GM19452 (cell line): Measurements from ENCODE around the gene PPP1R9A.

Source experiments
- ATAC-seq: cut with Tn5 transposase; IDR thresholded peaks from one replicate; pipeline ENCODE4 v1.9.1; 2021; ENCODE audit not compliant: unreplicated experiment

Gene PPP1R9A

GRCh38 chr7:95251966-95252365 is 344.6 kb downstream of the PPP1R9A start:
- no peak for ATAC-seq

- ATAC-seq, result no peak
Observed at GRCh38 chr7:95253986-95254385, 346.6 kb downstream of the PPP1R9A start.

- no peak for ATAC-seq
Observed at GRCh38 chr7:95255691-95256090, 348.3 kb downstream of the PPP1R9A start.

GRCh38 chr7:95261895-95262415 is 354.6 kb downstream of the PPP1R9A start:
- no peak for ATAC-seq

- ATAC-seq, result no peak
Observed at GRCh38 chr7:95262875-95263274, 355.5 kb downstream of the PPP1R9A start.

GRCh38 chr7:95263785-95264362 is 356.5 kb downstream of the PPP1R9A start:
- no peak for ATAC-seq

- no peak for ATAC-seq
Observed at GRCh38 chr7:95264363-95264891, 357.0 kb downstream of the PPP1R9A start.

GRCh38 chr7:95265634-95266033 is 358.2 kb downstream of the PPP1R9A start:
- ATAC-seq, result no peak

- ATAC-seq, result no peak
Observed at GRCh38 chr7:95267754-95268153, 360.4 kb downstream of the PPP1R9A start.

GRCh38 chr7:95269640-95270039 is 362.2 kb downstream of the PPP1R9A start:
- no peak for ATAC-seq

- no peak for ATAC-seq
Observed at GRCh38 chr7:95276114-95276513, 368.7 kb downstream of the PPP1R9A start.

GRCh38 chr7:95279417-95279816 is 372.0 kb downstream of the PPP1R9A start:
- no peak for ATAC-seq

- ATAC-seq, result no peak
Observed at GRCh38 chr7:95286096-95286495, 378.7 kb downstream of the PPP1R9A start.

- ATAC-seq, result no peak
Observed at GRCh38 chr7:95290166-95290830, 382.9 kb downstream of the PPP1R9A start.

GRCh38 chr7:95295397-95295796 is 388.0 kb downstream of the PPP1R9A start:
- no peak for ATAC-seq

GRCh38 chr7:95296456-95296855 is 389.1 kb downstream of the PPP1R9A start:
- no peak for ATAC-seq

- no peak for ATAC-seq
Observed at GRCh38 chr7:95297041-95297440, 389.6 kb downstream of the PPP1R9A start.

GRCh38 chr7:95298091-95298490 is 390.7 kb downstream of the PPP1R9A start:
- no peak for ATAC-seq

- ATAC-seq, result no peak
Observed at GRCh38 chr7:95303013-95303905, 395.9 kb downstream of the PPP1R9A start.

- ATAC-seq, result no peak
Observed at GRCh38 chr7:95304990-95305389, 397.6 kb downstream of the PPP1R9A start.

- ATAC-seq, result no peak
Observed at GRCh38 chr7:95309951-95310350, 402.6 kb downstream of the PPP1R9A start.
